GM12878 (cell line): Measurements from ENCODE around the gene COG2. TPM values are rescaled to one million over a fixed set of nuclear protein-coding genes. Genes with fewer than 3 reads are reported as not detected.

Experiments used
- ATAC-seq: fragments of 200-7000 bp; cut with Tn5 transposase; 3 replicates; pipeline ENCODE4 v1.9.1; 2020; ENCODE audit warnings: mild to moderate bottlenecking, moderate library complexity
- BruUV-seq: library from RNA; stranded (reverse); fragments of 400-500 nt; replicated peaks from 2 replicates; lab custom pipeline; 2021; lab: Mats Ljungman, UMichigan
- CTCF ChIA-PET: fragments of 300-600 bp; sonication (Branson Sonifier 250); formaldehyde crosslinking; extraction: SDS; loops from one replicate; lab custom pipeline; 2021; ENCODE audit warnings: inconsistent platforms; lab: Yijun Ruan, JAX
- POLR2A ChIA-PET: fragments of 350-600 bp; formaldehyde crosslinking; extraction: SDS; loops from one replicate; lab custom pipeline; 2021; ENCODE audit warnings: inconsistent platforms; lab: Charles Lee
- RAD21 ChIA-PET: fragments of 300-600 bp; sonication (Branson Sonifier 250); formaldehyde crosslinking; loops from one replicate; lab custom pipeline; 2023; ENCODE audit warnings: antibody characterized with exemption; ENCODE audit not compliant: unreplicated experiment; lab: Charles Lee
- SMC1A ChIA-PET: fragments of 300-600 bp; sonication (Branson Sonifier 250); formaldehyde crosslinking; loops from one replicate; lab custom pipeline; 2023; ENCODE audit not compliant: unreplicated experiment, uncharacterized antibody; lab: Charles Lee
- DNase-seq: peaks from one replicate; pipeline ENCODE4 v3.0.0-alpha.2; 2011; ENCODE audit warnings: low read depth, low spot score
- FAIRE-seq: peaks from 3 replicates; lab custom pipeline; 2011; peaks lifted over from hg19 to GRCh38; lab: Jason Lieb, UNC
- H2AFZ ChIP-seq: 2 replicates; pipeline ENCODE4 v1.6.0; 2011; ENCODE audit warnings: low read depth, low read length, control low read depth; ENCODE audit not compliant: control insufficient read depth
- H3K27ac ChIP-seq: 2 replicates; pipeline ENCODE4 v1.5.1; 2011; ENCODE audit warnings: control low read depth; ENCODE audit not compliant: control insufficient read depth, insufficient read depth
- H3K27me3 ChIP-seq, 2 experiments: replicated peaks in 1 of 2; 2 replicates each; pipeline versions ENCODE4 v1.6.0 to v1.6.1; 2011; ENCODE audit warnings: low read length in 1 of 2; ENCODE audit not compliant: control insufficient read depth in 2 of 2, insufficient read depth in 2 of 2
- H3K36me3 ChIP-seq, 2 experiments: 2 replicates each; pipeline ENCODE4 v1.5.1; 2011; ENCODE audit warnings: low read length in 1 of 2; ENCODE audit not compliant: control insufficient read depth in 2 of 2, insufficient read depth in 2 of 2
- H3K4me1 ChIP-seq: 2 replicates; pipeline ENCODE4 v1.6.1; 2011; ENCODE audit warnings: mild to moderate bottlenecking, low read length, moderate library complexity, mixed read lengths; ENCODE audit not compliant: control insufficient read depth, insufficient read depth
- H3K4me2 ChIP-seq: 2 replicates; pipeline ENCODE4 v1.6.0; 2011; ENCODE audit warnings: control low read depth; ENCODE audit not compliant: control insufficient read depth, insufficient read depth
- H3K4me3 ChIP-seq: fragments of 200-600 bp; sonication (generic); 2 replicates; pipeline ENCODE4 v1.5.1; 2016
- H3K79me2 ChIP-seq: 2 replicates; pipeline ENCODE4 v1.6.0; 2011; ENCODE audit warnings: low read length; ENCODE audit not compliant: control insufficient read depth, insufficient read depth
- H3K9ac ChIP-seq: 2 replicates; pipeline ENCODE4 v1.8.0; 2011; ENCODE audit warnings: low read length, control low read depth, mixed read lengths; ENCODE audit not compliant: control insufficient read depth, insufficient read depth
- H3K9me3 ChIP-seq: replicated peaks from 3 replicates; pipeline ENCODE4 v1.5.1; 2011; ENCODE audit warnings: mild to moderate bottlenecking, low read length; ENCODE audit not compliant: control insufficient read depth, insufficient read depth
- H4K20me1 ChIP-seq: 2 replicates; pipeline ENCODE4 v1.6.0; 2011; ENCODE audit not compliant: control insufficient read depth, insufficient read depth
- BACH1 ChIP-seq: fragments of 450-650 bp; IDR thresholded peaks from 2 replicates; pipeline ENCODE4 v1.6.1; 2017; ENCODE audit warnings: mild to moderate bottlenecking, borderline replicate concordance
- CBFB ChIP-seq: IDR thresholded peaks from 2 replicates; pipeline ENCODE4 v1.6.1; 2016; ENCODE audit warnings: antibody characterized with exemption, low read depth
- CBX3 ChIP-seq: fragments of 200-600 bp; sonication (generic); IDR thresholded peaks from 2 replicates; pipeline ENCODE4 v1.6.1; 2016; ENCODE audit warnings: low read depth, borderline replicate concordance
- CEBPZ ChIP-seq: fragments of 150-350 bp; IDR thresholded peaks from 2 replicates; pipeline ENCODE4 v1.6.1; 2016; ENCODE audit warnings: low read depth, low read length
- IRF3 ChIP-seq: fragments of 450-650 bp; IDR thresholded peaks from 2 replicates; pipeline ENCODE4 v1.6.1; 2014; ENCODE audit warnings: mild to moderate bottlenecking
- JUND ChIP-seq: IDR thresholded peaks from 2 replicates; pipeline ENCODE4 v1.6.1; 2012; ENCODE audit warnings: low read depth, mild to moderate bottlenecking, low read length, improper control_type of control experiment, moderate library complexity
- KLF5 ChIP-seq: fragments of 450-650 bp; IDR thresholded peaks from 2 replicates; pipeline ENCODE4 v1.6.1; 2014; ENCODE audit warnings: mild to moderate bottlenecking; ENCODE audit not compliant: partially characterized antibody
- MTA2 ChIP-seq: fragments of 450-650 bp; IDR thresholded peaks from 2 replicates; pipeline ENCODE4 v1.6.1; 2016; ENCODE audit warnings: low read depth, mild to moderate bottlenecking, moderate library complexity
- MYB ChIP-seq: fragments of 150-350 bp; IDR thresholded peaks from 2 replicates; pipeline ENCODE4 v1.6.1; 2014; ENCODE audit warnings: mild to moderate bottlenecking, low read depth, low read length, borderline replicate concordance
- REST ChIP-seq: IDR thresholded peaks from 2 replicates; pipeline ENCODE4 v1.6.1; 2012; ENCODE audit warnings: mild to moderate bottlenecking, low read depth, low read length
- SIN3A ChIP-seq: IDR thresholded peaks from 2 replicates; pipeline ENCODE4 v1.6.1; 2012; ENCODE audit warnings: low read depth, low read length, improper control_type of control experiment
- SMARCA5 ChIP-seq: fragments of 450-650 bp; IDR thresholded peaks from 2 replicates; pipeline ENCODE4 v1.6.1; 2017; ENCODE audit warnings: mild to moderate bottlenecking
- ZBTB4 ChIP-seq: fragments of 450-650 bp; formaldehyde crosslinking; IDR thresholded peaks from 2 replicates; pipeline ENCODE4 v1.4.0; 2022; ENCODE audit warnings: mild to moderate bottlenecking, moderate library complexity
- WGBS: methylation state at CpG from one replicate; pipeline ENCODE4 v1.1.6; 2016; ENCODE audit warnings: low lambda C conversion rate; ENCODE audit not compliant: insufficient replicate concordance, insufficient coverage; ENCODE audit errors: missing lambda C conversion rate; 5-methylcytosine and 5-hydroxymethylcytosine counted together
- in situ Hi-C: fragments of 300-500 bp; cut with MboI; formaldehyde crosslinking; loops from 9 replicates; pipeline ENCODE4 v1.14.3; 2018; ENCODE audit warnings: mixed read lengths
- intact Hi-C: fragments of 100-400 bp; cut with micrococcal nuclease; formaldehyde crosslinking; loops from one replicate; pipeline ENCODE4 v1.14.2; 2022; ENCODE audit not compliant: unreplicated experiment
- polyA plus RNA-seq, 11 experiments: library from polyadenylated mRNA; depleted of rRNA in 4 of 11; unstranded in 6 of 11; stranded (reverse) in 5 of 11; fragments of >200 nt; fragmentation: Nextera tagmentation in 4 of 11; fragmentation: Illumina TruSeq in 1 of 11; extraction: Ambion mirVana in 4 of 11; extraction: Trizol in 1 of 11; gene quantifications; 1 replicate in 1 of 11; 2 replicates in 10 of 11; pipeline versions ENCODE4 v1.2.1 to v1.2.3, GENCODE V29; 2011 to 2016; ENCODE audit warnings: inconsistent platforms in 2 of 11, missing spikeins in 2 of 11, low read depth in 1 of 11
- total RNA-seq, 4 experiments: library from RNA; depleted of rRNA in 3 of 4; stranded (reverse); fragments of >200 nt in 3 of 4; fragmentation: Illumina TruSeq in 1 of 4; extraction: Trizol in 1 of 4; gene quantifications; 2 replicates each; pipeline versions ENCODE4 v1.2.1 to v1.2.3, GENCODE V29; 2013 to 2021

Gene COG2
- total and polyA plus RNA-seq, 10 of the 15 experiments (the other 5 are each of a cell fraction or from before 2014, with no cell fraction given) = 15.0 to 31.5 (median 28.3) TPM

- Histone ChIP-seq H3K79me2 (no peaks in the 10 kb centered on the region), H3K36me3 (peaks cover 0 to 4% of the 10 kb centered on the region in 2 experiments; a peak in 2 of 4 replicates)
- in situ Hi-C loops = no loop called here
- no TSS peak for BruUV-seq
- no peak for TF ChIP-seq IRF3
- TF ChIP-seq KLF5 = no peak
- TF ChIP-seq ZBTB4 = no peak
- TF ChIP-seq SMARCA5 = no peak
- TF ChIP-seq CEBPZ = no peak
- no peak for TF ChIP-seq REST
- no peak for TF ChIP-seq MTA2
- TF ChIP-seq JUND = no peak
- no peak for TF ChIP-seq CBFB
- no peak for TF ChIP-seq BACH1
- no peak for TF ChIP-seq CBX3
- no peak for TF ChIP-seq SIN3A
- TF ChIP-seq MYB = no peak
- TF ChIP-seq, all 136 proteins: peak for 0
- 98% methylated on average over 2 of the region's 2 CpGs for WGBS
- no peak overlapping the region for H2AFZ ChIP-seq
- no peaks in the 10 kb centered on the region; the same call in 2 of the 3 replicates for H3K9me3 ChIP-seq
- ATAC-seq (no peak), FAIRE-seq (no peak), DNase-seq (no peak)
- no peak overlapping the region for H3K9ac ChIP-seq
- H3K27ac ChIP-seq = no peak overlapping the region
- CTCF ChIA-PET = no interaction called here
- H4K20me1 ChIP-seq = no peaks in the 10 kb centered on the region
- H3K4me1 ChIP-seq = no peaks in the 10 kb centered on the region
- intact Hi-C loops = no loop called here
- RAD21 ChIA-PET = no interaction called here
- SMC1A ChIA-PET = no interaction called here
- H3K4me3 ChIP-seq = no peak overlapping the region
- H3K27me3 ChIP-seq = no peaks in the 10 kb centered on the region
- no peak overlapping the region for H3K4me2 ChIP-seq
- POLR2A ChIA-PET = no interaction called here
These were observed 16.4 kb downstream of the COG2 start for GRCh38 chr1:230658691-230659090.
